NCI-H1930 (cell line): ENCODE results near the gene AMOTL2.

Source experiments
- DNase-seq, 2 experiments: peaks; one replicate each; lab custom pipeline; 2025; lab: John Stamatoyannopoulos, UW

Gene AMOTL2

GRCh38 chr3:134378818-134379217, 4.6 kb upstream of the AMOTL2 start:
- DNase-seq: no peak

- peak in 1 of 2 experiments; percentile 2 for DNase-seq
Measured at GRCh38 chr3:134378384-134378783, 4.1 kb upstream of the AMOTL2 start.

GRCh38 chr3:134377896-134378295, 3.6 kb upstream of the AMOTL2 start:
- no peak for DNase-seq

- no peak for DNase-seq
Measured at GRCh38 chr3:134376786-134377426, 2.7 kb upstream of the AMOTL2 start.

- DNase-seq: no peak
Measured at GRCh38 chr3:134376385-134376765, 2.1 kb upstream of the AMOTL2 start.

- no peak for DNase-seq
Measured at GRCh38 chr3:134375582-134376384, 1.5 kb upstream of the AMOTL2 start.

GRCh38 chr3:134374791-134375581, 739 bp upstream of the AMOTL2 start:
- DNase-seq: no peak

- no peak for DNase-seq
Measured at GRCh38 chr3:134373271-134374104, 759 bp downstream of the AMOTL2 start.

GRCh38 chr3:134372396-134373270, 1.6 kb downstream of the AMOTL2 start:
- no peak for DNase-seq

- DNase-seq: no peak
Measured at GRCh38 chr3:134371542-134372324, 2.5 kb downstream of the AMOTL2 start.

- DNase-seq: no peak
Measured at GRCh38 chr3:134370611-134371531, 3.4 kb downstream of the AMOTL2 start.

- DNase-seq: no peak
Measured at GRCh38 chr3:134369861-134370596, 4.2 kb downstream of the AMOTL2 start.

GRCh38 chr3:134369231-134369741, 5.0 kb downstream of the AMOTL2 start:
- DNase-seq: no peak

GRCh38 chr3:134368751-134369105, 5.5 kb downstream of the AMOTL2 start:
- DNase-seq: no peak

GRCh38 chr3:134367869-134368750, 6.1 kb downstream of the AMOTL2 start:
- no peak for DNase-seq

GRCh38 chr3:134366928-134367811, 7.1 kb downstream of the AMOTL2 start:
- no peak for DNase-seq
